ENCODE results near the gene WDR82.

Gene WDR82

DNA sequence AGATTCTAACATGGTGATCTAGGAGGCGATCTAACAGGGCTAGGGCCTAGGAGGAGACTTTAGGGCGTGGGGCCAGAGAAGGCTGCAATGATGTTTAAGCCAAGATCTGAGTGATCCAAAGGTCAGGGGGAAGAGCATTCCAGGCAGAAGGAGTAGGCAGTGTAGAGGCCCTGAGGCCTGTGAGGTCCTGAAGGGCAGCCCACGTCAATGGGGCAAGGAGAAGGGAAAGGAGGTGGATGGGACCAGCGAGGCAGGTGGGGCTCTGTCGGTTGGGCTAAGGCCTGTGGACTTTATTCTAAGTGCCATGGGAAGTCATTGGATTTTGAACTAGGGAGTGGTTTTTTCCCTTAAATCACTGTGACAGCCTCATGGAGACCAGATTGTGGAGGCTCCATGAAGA, 27.5 kb upstream of the WDR82 start:
- Mint-ChIP-seq H3K27ac (peak overlapping the region in 1 of 3 experiments; percentile 22), H3K27me3 (ENCODE audit: low read depth) (peaks cover 28% of the 10 kb centered on the region), H3K4me3 (no peak overlapping the region), H3K36me3 (ENCODE audit: low read depth) (peaks cover 3% of the 10 kb centered on the region), H3K9me3 (no peaks in the 10 kb centered on the region), H3K4me1 (peaks cover 15% of the 10 kb centered on the region)
- TF ChIP-seq, protein P1, sequence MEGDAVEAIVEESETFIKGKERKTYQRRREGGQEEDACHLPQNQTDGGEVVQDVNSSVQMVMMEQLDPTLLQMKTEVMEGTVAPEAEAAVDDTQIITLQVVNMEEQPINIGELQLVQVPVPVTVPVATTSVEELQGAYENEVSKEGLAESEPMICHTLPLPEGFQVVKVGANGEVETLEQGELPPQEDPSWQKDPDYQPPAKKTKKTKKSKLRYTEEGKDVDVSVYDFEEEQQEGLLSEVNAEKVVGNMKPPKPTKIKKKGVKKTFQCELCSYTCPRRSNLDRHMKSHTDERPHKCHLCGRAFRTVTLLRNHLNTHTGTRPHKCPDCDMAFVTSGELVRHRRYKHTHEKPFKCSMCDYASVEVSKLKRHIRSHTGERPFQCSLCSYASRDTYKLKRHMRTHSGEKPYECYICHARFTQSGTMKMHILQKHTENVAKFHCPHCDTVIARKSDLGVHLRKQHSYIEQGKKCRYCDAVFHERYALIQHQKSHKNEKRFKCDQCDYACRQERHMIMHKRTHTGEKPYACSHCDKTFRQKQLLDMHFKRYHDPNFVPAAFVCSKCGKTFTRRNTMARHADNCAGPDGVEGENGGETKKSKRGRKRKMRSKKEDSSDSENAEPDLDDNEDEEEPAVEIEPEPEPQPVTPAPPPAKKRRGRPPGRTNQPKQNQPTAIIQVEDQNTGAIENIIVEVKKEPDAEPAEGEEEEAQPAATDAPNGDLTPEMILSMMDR (IDR thresholded peaks at IDR 0.05; ENCODE audit: unreplicated experiment in 3 of 3), result no peak

DNA sequence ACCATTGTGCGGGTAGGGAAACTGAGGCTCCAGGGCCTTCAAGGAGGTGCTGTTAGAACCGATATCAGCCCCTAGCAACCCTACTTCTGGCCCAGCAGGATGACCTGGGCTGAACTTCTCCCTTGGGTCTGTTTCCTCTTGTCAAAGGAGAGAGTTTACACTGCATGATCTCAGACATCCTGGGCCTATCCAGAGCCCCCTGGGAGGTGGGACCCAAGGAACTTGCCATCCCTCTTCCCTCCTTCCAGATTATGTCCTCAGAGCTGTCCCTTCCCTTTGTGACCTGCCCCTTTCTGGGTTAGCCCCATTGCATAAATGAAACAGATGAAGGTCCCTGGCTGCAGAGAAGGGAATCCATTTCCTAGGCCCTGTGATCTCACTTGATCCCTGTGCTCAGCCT, 25.4 kb upstream of the WDR82 start:
- Mint-ChIP-seq H3K36me3 (ENCODE audit: low read depth) (no peaks in the 10 kb centered on the region), H3K9me3 (no peaks in the 10 kb centered on the region), H3K4me3 (no peak overlapping the region), H3K27ac (peak overlapping the region in 1 of 3 experiments; percentile 28), H3K4me1 (peaks cover 31% of the 10 kb centered on the region), H3K27me3 (ENCODE audit: low read depth) (peaks cover 21% of the 10 kb centered on the region)
- TF ChIP-seq, protein P1 (IDR thresholded peaks at IDR 0.05; ENCODE audit: unreplicated experiment in 3 of 3), result no peak

DNA sequence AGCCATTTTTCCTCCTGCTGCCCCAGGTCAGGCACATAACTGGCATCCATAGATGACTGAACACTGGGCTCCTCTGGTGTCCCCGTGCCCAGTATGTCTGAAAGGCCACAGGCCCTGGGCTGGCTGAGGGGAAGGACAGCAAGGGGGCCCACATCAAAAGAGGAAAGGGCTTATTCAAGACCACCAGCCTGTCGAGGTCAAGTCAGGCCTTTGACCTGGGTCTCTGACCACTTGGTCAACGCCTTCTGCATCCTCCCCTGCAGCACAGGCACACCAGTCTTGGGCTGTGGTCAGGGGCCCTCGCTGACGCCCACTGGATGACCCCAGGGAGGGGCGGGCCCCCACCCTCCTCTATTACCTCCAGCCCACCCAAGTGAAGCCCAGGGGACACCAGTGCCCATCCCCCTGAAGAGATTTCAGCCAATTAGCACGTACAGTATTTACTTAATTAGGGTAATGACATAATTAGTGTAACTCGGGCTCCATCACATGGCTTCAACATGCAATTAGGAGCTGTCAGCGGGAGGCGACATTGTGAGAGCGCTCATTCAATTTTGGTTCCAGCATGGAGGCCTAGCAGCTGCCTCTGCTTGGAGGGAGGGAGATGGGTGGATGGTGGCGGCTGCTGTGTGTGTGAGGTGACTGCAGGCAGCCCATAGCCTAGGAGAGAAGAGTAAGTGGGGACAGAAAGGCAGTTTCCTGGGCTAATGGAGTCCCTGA, 24.1 kb upstream of the WDR82 start:
- H3K27me3 Mint-ChIP-seq (ENCODE audit: low read depth), result peaks cover 17% of the 10 kb centered on the region
- no peaks in the 10 kb centered on the region for H3K36me3 Mint-ChIP-seq (ENCODE audit: low read depth)
- H3K4me1 Mint-ChIP-seq, result peaks cover 29% of the 10 kb centered on the region
- H3K27ac Mint-ChIP-seq, result no peak overlapping the region
- H3K9me3 Mint-ChIP-seq, result no peaks in the 10 kb centered on the region
- no peak overlapping the region for H3K4me3 Mint-ChIP-seq
- TF ChIP-seq, protein P1 (IDR thresholded peaks at IDR 0.05; ENCODE audit: unreplicated experiment in 3 of 3), result no peak

DNA sequence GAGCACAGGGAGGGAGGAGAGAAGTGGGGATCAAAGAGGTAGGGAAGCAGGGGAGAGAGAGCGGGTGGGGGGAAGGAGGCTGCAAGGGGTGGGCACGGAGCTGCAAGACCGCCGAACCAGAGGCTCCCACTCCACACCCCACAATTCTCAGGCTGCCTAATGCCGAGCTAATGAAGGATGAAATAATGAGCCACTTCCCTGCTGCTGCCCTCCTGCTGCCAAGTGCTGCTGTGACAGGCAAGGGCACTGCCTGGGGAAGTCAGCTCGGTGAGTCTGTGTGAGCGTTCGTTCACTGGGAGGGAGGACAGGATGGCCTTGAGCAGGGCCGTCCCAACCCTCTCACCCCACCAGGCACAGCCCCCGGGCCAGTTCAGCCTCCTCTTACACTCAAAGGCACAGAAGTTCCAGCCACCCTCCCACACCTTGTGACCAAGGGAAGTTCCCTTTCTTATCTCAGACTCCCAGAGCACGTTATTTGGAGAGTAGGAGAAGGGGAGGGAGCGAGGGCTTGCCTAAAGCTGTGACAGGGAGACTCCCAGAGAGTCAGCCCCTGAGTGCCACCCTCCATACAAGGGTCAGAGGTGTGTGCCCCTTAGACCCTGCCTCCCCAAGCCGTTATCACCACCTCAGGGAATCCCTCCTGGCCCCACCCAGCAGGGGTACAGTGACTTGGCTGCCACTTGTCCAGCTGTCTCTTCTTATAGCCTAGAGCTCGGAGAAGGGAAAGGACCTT, 21.6 kb upstream of the WDR82 start:
- Mint-ChIP-seq H3K9me3 (no peaks in the 10 kb centered on the region), H3K36me3 (ENCODE audit: low read depth) (peaks cover 3% of the 10 kb centered on the region), H3K4me3 (peak overlapping the region; percentile 84 to 88 (median 85)), H3K27ac (peak overlapping the region; percentile 81 to 89 (median 81)), H3K4me1 (peaks cover 39% of the 10 kb centered on the region), H3K27me3 (ENCODE audit: low read depth) (peaks cover 9% of the 10 kb centered on the region)
- TF ChIP-seq, protein P1 (IDR thresholded peaks at IDR 0.05; ENCODE audit: unreplicated experiment in 3 of 3), result peak; percentile 20 to 30 (median 26)

DNA sequence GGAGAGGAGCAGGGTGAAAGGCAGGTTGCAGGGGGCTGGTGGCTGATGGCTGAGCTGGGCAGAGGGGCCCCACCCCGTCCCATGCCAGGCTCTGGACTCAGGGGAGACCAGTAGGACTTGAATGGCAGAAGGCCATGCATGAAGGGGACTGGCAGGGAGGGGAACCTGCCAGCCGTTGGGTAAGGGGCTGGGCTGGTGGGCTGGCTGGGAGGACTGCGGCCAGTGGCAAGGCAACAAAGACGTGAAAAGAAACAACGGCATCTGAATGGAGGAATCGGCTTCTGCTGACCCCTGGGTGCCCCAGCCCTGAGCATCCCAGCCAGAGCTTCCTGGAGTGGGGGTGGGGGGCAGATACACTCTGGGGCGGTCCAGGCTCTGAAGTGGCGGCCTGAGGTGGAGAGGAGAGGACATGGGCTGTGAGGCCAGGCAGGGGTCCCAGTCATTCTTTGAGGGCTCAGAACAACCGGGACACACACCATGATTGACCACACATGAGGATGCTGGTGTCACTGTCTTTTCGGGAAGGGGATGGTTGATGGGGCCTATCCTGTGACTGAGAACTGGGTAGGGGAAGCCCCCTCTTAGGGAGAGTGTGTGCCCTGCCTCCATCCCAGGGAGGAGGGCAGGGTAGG, 20.9 kb upstream of the WDR82 start:
- peak overlapping the region; percentile 84 to 88 (median 85) for H3K4me3 Mint-ChIP-seq
- H3K4me1 Mint-ChIP-seq, result peaks cover 39% of the 10 kb centered on the region

More for the DNA sequence above, 20.9 kb upstream of the WDR82 start:
- H3K27me3 Mint-ChIP-seq (ENCODE audit: low read depth), result peaks cover 4% of the 10 kb centered on the region
- peak overlapping the region; percentile 81 to 89 (median 81) for H3K27ac Mint-ChIP-seq
- H3K36me3 Mint-ChIP-seq (ENCODE audit: low read depth), result peaks cover 3% of the 10 kb centered on the region
- no peaks in the 10 kb centered on the region for H3K9me3 Mint-ChIP-seq
- TF ChIP-seq, protein P1 (IDR thresholded peaks at IDR 0.05; ENCODE audit: unreplicated experiment in 3 of 3), result no peak

Data from nephron (organoid).